ENCODE data around the gene AS3MT. TPM values are rescaled to one million over a fixed set of nuclear protein-coding genes. Genes with fewer than 3 reads are reported as not detected.

Gene AS3MT
- total RNA-seq, 1 experiment from 2014 or later = 9.3 TPM

- no peak for TF ChIP-seq GTF2I (CRISPR knock-in tag; conservative IDR thresholded peaks at IDR 0.05)
These were observed 61.5 kb downstream of the AS3MT start (continued) for GRCh38 chr10:102930720-102931119.

DNA sequence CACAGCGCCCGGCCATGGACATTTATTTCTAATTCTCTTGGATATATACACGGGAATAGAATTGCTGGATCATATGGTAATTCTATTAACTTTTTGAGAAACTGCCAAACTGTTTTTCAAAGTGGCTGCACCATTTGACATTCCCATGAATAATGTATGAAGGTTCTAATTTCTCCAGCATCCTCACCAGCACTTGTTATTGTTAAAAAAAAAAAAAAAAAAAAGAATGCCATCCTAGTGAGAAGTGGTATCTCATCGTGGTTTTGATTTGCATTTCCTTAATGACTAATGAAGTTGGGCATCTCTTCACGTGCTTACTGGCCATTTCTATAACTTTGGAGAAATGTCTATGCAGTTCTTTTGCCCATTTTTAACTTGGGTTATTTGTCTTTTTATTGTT, 62.4 kb downstream of the AS3MT start:
- H3K27me3 Mint-ChIP-seq (ENCODE audit: low read depth) = no peaks in the 10 kb centered on the region
- TF ChIP-seq ZNF425 (CRISPR knock-in tag; conservative IDR thresholded peaks at IDR 0.05) = no peak
- TF ChIP-seq, protein P1, sequence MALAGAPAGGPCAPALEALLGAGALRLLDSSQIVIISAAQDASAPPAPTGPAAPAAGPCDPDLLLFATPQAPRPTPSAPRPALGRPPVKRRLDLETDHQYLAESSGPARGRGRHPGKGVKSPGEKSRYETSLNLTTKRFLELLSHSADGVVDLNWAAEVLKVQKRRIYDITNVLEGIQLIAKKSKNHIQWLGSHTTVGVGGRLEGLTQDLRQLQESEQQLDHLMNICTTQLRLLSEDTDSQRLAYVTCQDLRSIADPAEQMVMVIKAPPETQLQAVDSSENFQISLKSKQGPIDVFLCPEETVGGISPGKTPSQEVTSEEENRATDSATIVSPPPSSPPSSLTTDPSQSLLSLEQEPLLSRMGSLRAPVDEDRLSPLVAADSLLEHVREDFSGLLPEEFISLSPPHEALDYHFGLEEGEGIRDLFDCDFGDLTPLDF (CRISPR knock-in tag; IDR thresholded peaks at IDR 0.05) = no peak
- no peak for TF ChIP-seq ZNF671 (CRISPR knock-in tag; IDR thresholded peaks at IDR 0.05)
- H3K9me3 Mint-ChIP-seq = peaks cover 4% of the 10 kb centered on the region; the same call in 1 of the 2 replicates
- POLR2A ChIA-PET = interaction anchor here (0.7 kb wide), 1 partner anchor 1333 kb away, joined by 4 read pairs; no protein-coding TSS in a partner anchor
- H3K4me3 Mint-ChIP-seq = no peak overlapping the region
- DNase-seq (ENCODE audit: low spot score) (no peak), ATAC-seq (no peak)
- H3K4me1 Mint-ChIP-seq = no peaks in the 10 kb centered on the region
- CTCF ChIA-PET = no interaction called here
- peaks cover 7% of the 10 kb centered on the region for H3K36me3 Mint-ChIP-seq
- H3K27ac Mint-ChIP-seq = no peak overlapping the region

DNA sequence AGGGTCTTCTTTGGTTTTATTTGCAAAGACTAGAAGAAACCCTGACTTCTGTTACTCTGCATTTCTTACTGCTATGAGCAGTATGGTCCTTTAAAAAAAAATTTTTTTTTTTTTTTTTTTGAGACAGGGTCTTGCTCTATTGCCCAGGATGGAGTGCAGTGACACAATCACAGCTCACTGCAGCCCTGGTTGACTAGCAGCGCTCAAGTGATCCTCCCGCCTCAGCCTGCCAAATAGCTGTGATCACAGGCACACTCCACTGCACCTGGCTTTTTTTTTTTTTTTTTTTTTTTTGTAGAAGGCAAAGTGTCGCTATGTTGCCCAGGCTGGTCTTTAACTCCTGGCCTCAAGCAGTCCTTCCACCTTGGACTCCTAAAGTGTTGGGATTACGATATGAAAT, 66.2 kb downstream of the AS3MT start:
- CTCF ChIA-PET = interaction anchor here (0.6 to 0.7 kb wide), 3 partner anchors 18 to 432 kb away, joined by 3 to 6 read pairs (median 3); no protein-coding TSS in a partner anchor
- DNase-seq (ENCODE audit: low spot score) = no peak

DNA sequence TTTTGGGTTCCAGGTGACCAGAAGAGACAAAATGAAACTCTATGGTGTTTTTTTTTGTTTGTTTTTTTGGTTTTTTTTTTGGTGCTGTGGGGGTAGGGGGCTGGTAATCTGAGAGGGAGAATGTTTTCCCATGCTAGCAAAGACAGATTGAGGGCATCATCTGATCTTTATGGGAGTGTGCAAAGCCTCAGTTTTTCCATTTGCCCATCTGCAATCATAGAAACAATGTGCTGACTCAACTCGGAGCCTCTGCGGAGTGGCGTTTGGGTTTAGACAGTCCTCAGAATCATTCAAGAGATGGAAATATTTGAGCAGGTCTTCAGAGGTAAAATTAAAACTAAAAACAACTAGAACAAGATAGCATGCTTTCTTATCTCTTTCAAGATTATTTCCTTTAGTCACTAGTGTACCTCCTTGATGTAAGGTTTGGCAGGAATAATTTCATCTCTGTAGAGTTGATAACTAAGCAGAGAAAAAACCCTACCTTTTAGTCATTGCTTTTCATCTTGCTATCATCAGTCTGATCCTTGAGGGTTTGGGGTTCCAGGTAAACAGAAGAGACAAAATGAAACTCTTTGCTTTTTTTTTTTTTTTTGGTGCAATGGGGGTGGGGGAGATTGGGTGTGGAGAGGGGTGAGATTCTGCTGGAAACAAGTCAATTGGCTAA, 66.8 kb downstream of the AS3MT start:
- no peaks in the 10 kb centered on the region for H3K36me3 Mint-ChIP-seq
- no peaks in the 10 kb centered on the region for H3K9me3 Mint-ChIP-seq
- 0 out of 2 replicates have a peak overlapping the region, but pooled peaks have one; percentile 26 for H3K27ac Mint-ChIP-seq
- TF ChIP-seq ZNF219 (CRISPR knock-in tag; IDR thresholded peaks at IDR 0.05; ENCODE audit: borderline replicate concordance) = no peak
- no peak for TF ChIP-seq USF1 (CRISPR knock-in tag; IDR thresholded peaks at IDR 0.05)
- TF ChIP-seq FOXJ3 (CRISPR knock-in tag; IDR thresholded peaks at IDR 0.05; ENCODE audit: borderline replicate concordance) = no peak
- TF ChIP-seq, protein P2, sequence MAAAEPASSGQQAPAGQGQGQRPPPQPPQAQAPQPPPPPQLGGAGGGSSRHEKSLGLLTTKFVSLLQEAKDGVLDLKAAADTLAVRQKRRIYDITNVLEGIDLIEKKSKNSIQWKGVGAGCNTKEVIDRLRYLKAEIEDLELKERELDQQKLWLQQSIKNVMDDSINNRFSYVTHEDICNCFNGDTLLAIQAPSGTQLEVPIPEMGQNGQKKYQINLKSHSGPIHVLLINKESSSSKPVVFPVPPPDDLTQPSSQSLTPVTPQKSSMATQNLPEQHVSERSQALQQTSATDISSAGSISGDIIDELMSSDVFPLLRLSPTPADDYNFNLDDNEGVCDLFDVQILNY (CRISPR knock-in tag; IDR thresholded peaks at IDR 0.05) = no peak
- no peak for TF ChIP-seq FOXP4 (CRISPR knock-in tag; IDR thresholded peaks at IDR 0.05)
- TF ChIP-seq JAZF1 (CRISPR knock-in tag; IDR thresholded peaks at IDR 0.05) = no peak
- no peak for TF ChIP-seq HMGA2 (CRISPR knock-in tag; IDR thresholded peaks at IDR 0.05)
- TF ChIP-seq NR2C2 (CRISPR knock-in tag; IDR thresholded peaks at IDR 0.05) = no peak
- no peak for TF ChIP-seq SMAD3 (CRISPR knock-in tag; IDR thresholded peaks at IDR 0.05; ENCODE audit: borderline replicate concordance)
- no peak for TF ChIP-seq GABPB1 (CRISPR knock-in tag; IDR thresholded peaks at IDR 0.05)
- ATAC-seq (no peak), DNase-seq (ENCODE audit: low spot score) (no peak)
- no peaks in the 10 kb centered on the region for H3K4me1 Mint-ChIP-seq
- H3K4me3 Mint-ChIP-seq = no peak overlapping the region
- H3K27me3 Mint-ChIP-seq (ENCODE audit: low read depth) = no peaks in the 10 kb centered on the region
- ChIA-PET CTCF (no interaction called here), POLR2A (no interaction called here)

More for the DNA sequence above, 66.2 kb downstream of the AS3MT start:
- H3K4me1 Mint-ChIP-seq = no peaks in the 10 kb centered on the region
- no peak for ATAC-seq
- TF ChIP-seq ZNF121 (CRISPR knock-in tag; IDR thresholded peaks at IDR 0.05) = 0 out of 2 replicates have a peak, but pooled peaks have one; percentile 41
- TF ChIP-seq, protein P3, sequence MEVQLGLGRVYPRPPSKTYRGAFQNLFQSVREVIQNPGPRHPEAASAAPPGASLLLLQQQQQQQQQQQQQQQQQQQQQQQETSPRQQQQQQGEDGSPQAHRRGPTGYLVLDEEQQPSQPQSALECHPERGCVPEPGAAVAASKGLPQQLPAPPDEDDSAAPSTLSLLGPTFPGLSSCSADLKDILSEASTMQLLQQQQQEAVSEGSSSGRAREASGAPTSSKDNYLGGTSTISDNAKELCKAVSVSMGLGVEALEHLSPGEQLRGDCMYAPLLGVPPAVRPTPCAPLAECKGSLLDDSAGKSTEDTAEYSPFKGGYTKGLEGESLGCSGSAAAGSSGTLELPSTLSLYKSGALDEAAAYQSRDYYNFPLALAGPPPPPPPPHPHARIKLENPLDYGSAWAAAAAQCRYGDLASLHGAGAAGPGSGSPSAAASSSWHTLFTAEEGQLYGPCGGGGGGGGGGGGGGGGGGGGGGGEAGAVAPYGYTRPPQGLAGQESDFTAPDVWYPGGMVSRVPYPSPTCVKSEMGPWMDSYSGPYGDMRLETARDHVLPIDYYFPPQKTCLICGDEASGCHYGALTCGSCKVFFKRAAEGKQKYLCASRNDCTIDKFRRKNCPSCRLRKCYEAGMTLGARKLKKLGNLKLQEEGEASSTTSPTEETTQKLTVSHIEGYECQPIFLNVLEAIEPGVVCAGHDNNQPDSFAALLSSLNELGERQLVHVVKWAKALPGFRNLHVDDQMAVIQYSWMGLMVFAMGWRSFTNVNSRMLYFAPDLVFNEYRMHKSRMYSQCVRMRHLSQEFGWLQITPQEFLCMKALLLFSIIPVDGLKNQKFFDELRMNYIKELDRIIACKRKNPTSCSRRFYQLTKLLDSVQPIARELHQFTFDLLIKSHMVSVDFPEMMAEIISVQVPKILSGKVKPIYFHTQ (CRISPR knock-in tag; IDR thresholded peaks at IDR 0.05) = no peak
- no peaks in the 10 kb centered on the region for H3K27me3 Mint-ChIP-seq (ENCODE audit: low read depth)
- H3K4me3 Mint-ChIP-seq = no peak overlapping the region
- no peaks in the 10 kb centered on the region for H3K36me3 Mint-ChIP-seq
- no peak overlapping the region for H3K27ac Mint-ChIP-seq
- no peaks in the 10 kb centered on the region for H3K9me3 Mint-ChIP-seq
- POLR2A ChIA-PET = no interaction called here

All from WTC11 (cell line).